ENCODE data around the gene VPS8.

The VPS8 gene

GRCh38 chr3:184815046-184815930 is 3.3 kb downstream of the VPS8 start:
- DNase-seq = no peak

- no peak for DNase-seq
Observed at GRCh38 chr3:184816614-184817013, 4.6 kb downstream of the VPS8 start.

GRCh38 chr3:184820525-184820924 is 8.6 kb downstream of the VPS8 start:
- no peak for DNase-seq

- DNase-seq = no peak
Observed at GRCh38 chr3:184821034-184821433, 9.1 kb downstream of the VPS8 start.

- DNase-seq = no peak
Observed at GRCh38 chr3:184822081-184822480, 10.1 kb downstream of the VPS8 start.

GRCh38 chr3:184822654-184823053 is 10.7 kb downstream of the VPS8 start:
- no peak for DNase-seq

- no peak for DNase-seq
Observed at GRCh38 chr3:184823990-184824389, 12.0 kb downstream of the VPS8 start.

- DNase-seq = no peak
Observed at GRCh38 chr3:184825121-184825820, 13.3 kb downstream of the VPS8 start.

GRCh38 chr3:184827572-184827971 is 15.6 kb downstream of the VPS8 start:
- no peak for DNase-seq

GRCh38 chr3:184832044-184832443 is 20.1 kb downstream of the VPS8 start:
- DNase-seq = no peak

GRCh38 chr3:184832903-184833302 is 20.9 kb downstream of the VPS8 start:
- DNase-seq = no peak

- no peak for DNase-seq
Observed at GRCh38 chr3:184836090-184836822, 24.3 kb downstream of the VPS8 start.

GRCh38 chr3:184842433-184842832 is 30.5 kb downstream of the VPS8 start:
- no peak for DNase-seq

- DNase-seq = no peak
Observed at GRCh38 chr3:184845819-184846218, 33.9 kb downstream of the VPS8 start.

- DNase-seq = no peak
Observed at GRCh38 chr3:184846496-184846895, 34.5 kb downstream of the VPS8 start.

- no peak for DNase-seq
Observed at GRCh38 chr3:184848934-184849333, 37.0 kb downstream of the VPS8 start.

GRCh38 chr3:184850201-184850600 is 38.2 kb downstream of the VPS8 start:
- DNase-seq = no peak

GRCh38 chr3:184857099-184857498 is 45.1 kb downstream of the VPS8 start:
- no peak for DNase-seq

GRCh38 chr3:184864000-184864399 is 52.0 kb downstream of the VPS8 start:
- DNase-seq = no peak

- DNase-seq = no peak
Observed at GRCh38 chr3:184868477-184868876, 56.5 kb downstream of the VPS8 start.

GRCh38 chr3:184872200-184872599 is 60.2 kb downstream of the VPS8 start:
- DNase-seq = no peak

GRCh38 chr3:184873141-184873540 is 61.2 kb downstream of the VPS8 start:
- DNase-seq = no peak
